IPS DF 6.9 (cell line): ENCODE data around the gene DGCR6L.
"Not testable (repeated sequence)": the region's sequence is repeated elsewhere in the genome, so short reads cannot be mapped to it uniquely, and the experiment has no call there.

Experiments
- DNase-seq: peaks from one replicate; pipeline ENCODE4 v3.0.0-alpha.2; 2013; ENCODE audit warnings: low read depth, low spot score
- H3K27ac ChIP-seq: one replicate; pipeline ENCODE4 v1.5.1; 2013; ENCODE audit warnings: low read length, control low read depth
- H3K27me3 ChIP-seq: 2 replicates; pipeline ENCODE4 v1.6.1; 2013; ENCODE audit warnings: mild to moderate bottlenecking, low read length; ENCODE audit not compliant: control insufficient read depth, insufficient read depth
- H3K36me3 ChIP-seq: 2 replicates; pipeline ENCODE4 v1.6.1; 2013; ENCODE audit warnings: low read length; ENCODE audit not compliant: control insufficient read depth, insufficient read depth
- H3K4me1 ChIP-seq: 2 replicates; pipeline ENCODE4 v1.6.1; 2013; ENCODE audit warnings: low read length; ENCODE audit not compliant: control insufficient read depth, insufficient read depth
- H3K4me3 ChIP-seq: 2 replicates; pipeline ENCODE4 v1.5.1; 2013; ENCODE audit warnings: mild to moderate bottlenecking, low read length
- H3K9me3 ChIP-seq: 2 replicates; pipeline ENCODE4 v1.6.1; 2013; ENCODE audit warnings: low read length, inconsistent platforms; ENCODE audit not compliant: control insufficient read depth, insufficient read depth
- WGBS: extraction: QIAGEN DNeasy Blood & Tissue Kit; methylation state at CpG from one replicate; pipeline ENCODE4 v1.1.7; 2013; ENCODE audit warnings: mixed read lengths, missing lambda C conversion rate; ENCODE audit not compliant: insufficient read length, insufficient coverage; 5-methylcytosine and 5-hydroxymethylcytosine counted together

The DGCR6L gene

DNA sequence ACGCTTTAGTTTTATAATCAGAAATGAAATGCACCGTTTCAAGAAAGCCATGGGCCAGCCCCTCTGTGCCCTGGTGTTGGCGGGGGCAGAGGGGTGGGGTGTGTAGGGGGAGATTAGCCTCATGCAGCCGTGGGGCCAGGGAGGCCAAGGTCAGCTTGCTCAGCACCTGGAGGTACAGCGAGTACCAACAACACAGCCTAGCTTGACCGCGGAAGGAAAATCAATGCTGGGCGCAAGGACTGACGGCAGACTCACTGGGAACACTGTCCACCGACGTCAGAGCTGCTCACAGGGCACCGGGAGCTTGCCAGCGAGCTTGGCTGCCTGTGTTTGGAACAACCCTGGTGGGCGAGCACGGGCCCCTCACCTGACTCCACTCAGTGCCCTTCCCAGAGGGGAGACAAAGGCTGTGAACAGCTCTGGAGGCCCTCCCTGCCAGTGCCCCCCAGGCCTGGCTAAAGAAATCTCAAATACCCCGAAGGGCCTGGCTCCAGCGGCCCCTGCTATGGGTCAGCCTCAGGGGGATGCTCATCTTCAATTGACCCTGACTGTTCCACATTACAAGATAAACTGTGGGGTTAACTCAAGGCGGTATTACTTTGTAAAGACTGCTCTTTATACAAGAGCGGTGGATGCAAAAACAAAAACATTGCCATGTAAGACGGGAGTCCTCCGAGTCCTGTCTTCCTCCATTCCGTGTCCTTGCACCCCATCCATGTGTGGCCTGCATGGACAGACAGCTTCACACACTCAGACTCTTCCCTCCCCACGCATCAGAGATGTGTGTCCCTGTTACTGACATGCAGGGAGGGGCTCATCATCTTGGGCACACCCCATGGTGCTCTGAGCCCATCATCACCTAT lies 30.4 kb downstream of the DGCR6L start:
- DNase-seq, H3K9me3 ChIP-seq, H3K36me3 ChIP-seq, H3K4me1 ChIP-seq, H3K27ac ChIP-seq, H3K4me3 ChIP-seq, H3K27me3 ChIP-seq: not testable (repeated sequence)
- no CpG with 5 or more reads among the region's 23 CpGs for WGBS

DNA sequence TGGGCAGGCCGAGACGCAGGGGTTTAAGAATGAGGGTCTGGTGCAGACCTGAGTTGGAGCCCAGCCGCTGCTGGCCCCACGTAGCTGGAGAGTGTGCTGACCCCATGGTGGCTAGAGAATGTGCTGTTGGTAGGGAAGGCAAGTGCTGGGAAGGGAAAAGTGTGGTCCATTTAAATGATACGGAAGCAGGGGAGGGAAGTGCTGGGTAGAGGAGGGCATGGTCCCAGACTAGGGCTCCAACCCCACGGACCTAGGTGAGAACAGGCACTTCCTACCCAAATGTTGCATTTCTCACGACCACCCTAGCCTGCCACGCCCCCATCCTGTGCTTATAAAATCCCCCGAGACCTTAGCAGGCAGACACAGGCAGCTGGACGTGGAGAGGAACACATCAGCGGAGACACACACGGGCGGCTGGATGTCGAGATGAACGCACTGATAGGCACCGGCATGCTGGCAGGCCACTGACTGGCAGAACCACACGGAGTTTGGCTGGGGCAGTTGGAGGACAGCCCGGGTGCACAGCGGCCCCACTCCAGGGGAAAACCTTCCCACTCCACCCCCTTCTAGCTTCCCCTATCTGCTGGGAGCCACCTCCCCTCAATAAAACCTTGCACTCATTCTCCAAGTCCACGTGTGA lies 33.0 kb downstream of the DGCR6L start:
- not testable (repeated sequence) for H3K27ac ChIP-seq, DNase-seq, H3K27me3 ChIP-seq, H3K9me3 ChIP-seq, H3K4me3 ChIP-seq, H3K36me3 ChIP-seq, H3K4me1 ChIP-seq
- no CpG with 5 or more reads among the region's 20 CpGs for WGBS

GRCh38 chr22:20286312-20286660 lies 33.6 kb downstream of the DGCR6L start:
- not testable (repeated sequence) for DNase-seq, H3K27me3 ChIP-seq, H3K36me3 ChIP-seq, H3K9me3 ChIP-seq, H3K4me3 ChIP-seq, H3K27ac ChIP-seq, H3K4me1 ChIP-seq
- no CpG with 5 or more reads among the region's 8 CpGs for WGBS

DNA sequence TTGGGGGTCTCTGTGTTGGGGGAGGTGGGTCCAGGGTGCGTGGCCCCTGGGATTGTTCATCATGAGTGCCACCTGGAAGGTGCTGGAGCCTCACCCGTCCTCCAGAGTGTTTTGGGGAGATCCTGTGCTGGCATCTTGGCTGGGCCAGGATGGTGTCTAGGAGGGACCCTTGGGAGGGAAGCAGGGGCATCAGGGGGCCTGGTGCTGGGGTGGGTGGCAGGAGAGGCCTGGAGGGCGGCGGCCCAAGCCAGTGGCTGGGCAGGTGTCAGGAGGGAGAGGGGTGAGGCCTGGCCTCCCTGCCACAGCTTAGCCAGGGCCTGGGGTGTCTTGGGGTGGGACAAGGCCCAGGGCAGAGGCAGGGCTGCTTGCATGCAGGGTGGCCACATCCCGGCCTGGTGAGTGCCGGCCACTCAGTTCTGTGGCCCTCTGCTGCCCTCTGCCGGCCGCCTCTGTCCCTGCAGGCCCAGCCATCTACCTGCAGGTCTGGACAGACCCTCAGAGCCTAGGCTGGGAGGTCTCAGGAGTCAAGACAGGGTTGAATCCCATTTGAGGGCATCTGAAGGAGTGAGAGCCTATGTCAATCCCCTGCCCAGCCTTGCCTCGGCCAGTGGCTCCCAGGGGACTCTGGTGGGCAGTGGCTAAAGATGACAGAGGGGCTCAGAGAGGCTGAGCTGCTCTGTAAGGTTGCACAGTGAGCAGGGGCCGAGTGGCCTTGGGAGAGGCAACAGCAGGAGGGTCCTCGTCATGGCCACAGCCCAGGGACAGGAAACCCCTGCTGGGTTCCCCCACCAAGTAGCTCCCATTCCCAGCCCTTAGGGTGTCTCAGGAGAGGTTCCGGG lies 34.2 kb downstream of the DGCR6L start:
- no CpG with 5 or more reads among the region's 12 CpGs for WGBS
- not testable (repeated sequence) for H3K4me3 ChIP-seq, DNase-seq, H3K27ac ChIP-seq, H3K9me3 ChIP-seq, H3K27me3 ChIP-seq, H3K4me1 ChIP-seq, H3K36me3 ChIP-seq

DNA sequence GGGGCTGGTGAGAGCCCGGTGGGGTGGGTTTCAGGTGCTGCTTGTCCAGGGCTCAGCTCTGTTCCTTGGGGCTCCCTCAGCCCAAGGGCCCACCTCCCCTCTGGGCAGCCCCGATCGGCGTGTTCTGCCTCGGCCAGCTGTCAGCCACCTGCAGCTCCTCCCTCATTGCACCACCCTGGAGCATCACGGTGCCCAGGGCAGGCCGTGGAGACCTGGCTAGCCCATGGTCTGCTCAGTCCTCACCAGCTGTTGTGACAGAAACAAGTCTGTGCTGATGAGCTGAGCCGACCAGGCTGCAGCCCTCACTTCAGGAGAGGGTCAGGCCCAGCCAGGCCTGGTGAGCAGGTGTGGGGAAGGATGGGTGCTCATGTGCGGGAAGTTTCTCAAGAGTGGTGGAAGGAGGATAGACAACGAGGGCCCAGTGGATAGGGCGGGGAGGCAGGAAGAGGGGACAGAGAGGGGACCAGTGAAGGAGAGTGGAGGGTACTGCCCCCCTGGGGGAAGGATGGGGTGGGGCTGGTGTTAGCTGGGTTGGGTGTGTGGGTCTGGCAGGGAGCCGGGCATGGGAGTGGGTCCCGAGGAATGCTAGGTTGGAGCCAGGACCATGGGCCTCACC lies 35.3 kb downstream of the DGCR6L start:
- Histone ChIP-seq H3K9me3 (no peaks in the 10 kb centered on the region), H3K27ac (no peak overlapping the region), H3K36me3 (no peaks in the 10 kb centered on the region), H3K27me3 (no peaks in the 10 kb centered on the region), H3K4me1 (no peaks in the 10 kb centered on the region), H3K4me3 (no peak overlapping the region)
- no CpG with 5 or more reads among the region's 13 CpGs for WGBS
- no peak for DNase-seq

- H3K9me3 ChIP-seq: no peaks in the 10 kb centered on the region
- WGBS: no CpG with 5 or more reads among the region's 5 CpGs
- H3K36me3 ChIP-seq: no peaks in the 10 kb centered on the region
- DNase-seq: no peak
- no peak overlapping the region for H3K27ac ChIP-seq
- H3K27me3 ChIP-seq: no peaks in the 10 kb centered on the region
- no peaks in the 10 kb centered on the region for H3K4me1 ChIP-seq
- H3K4me3 ChIP-seq: no peak overlapping the region
These were observed 36.2 kb downstream of the DGCR6L start for GRCh38 chr22:20283674-20284066.

GRCh38 chr22:20282901-20283673 lies 36.8 kb downstream of the DGCR6L start:
- Histone ChIP-seq H3K4me1 (no peaks in the 10 kb centered on the region), H3K9me3 (no peaks in the 10 kb centered on the region), H3K27ac (no peak overlapping the region), H3K27me3 (no peaks in the 10 kb centered on the region), H3K4me3 (no peak overlapping the region), H3K36me3 (no peaks in the 10 kb centered on the region)
- WGBS: no CpG with 5 or more reads among the region's 15 CpGs
- DNase-seq: no peak

GRCh38 chr22:20281891-20282290 lies 38.0 kb downstream of the DGCR6L start:
- no CpG with 5 or more reads among the region's 12 CpGs for WGBS
- no peaks in the 10 kb centered on the region for H3K9me3 ChIP-seq
- H3K36me3 ChIP-seq: no peaks in the 10 kb centered on the region
- no peak for DNase-seq
- no peak overlapping the region for H3K27ac ChIP-seq
- no peaks in the 10 kb centered on the region for H3K4me1 ChIP-seq
- H3K4me3 ChIP-seq: no peak overlapping the region
- no peaks in the 10 kb centered on the region for H3K27me3 ChIP-seq

GRCh38 chr22:20281473-20281872 lies 38.4 kb downstream of the DGCR6L start:
- H3K27ac ChIP-seq, H3K36me3 ChIP-seq, H3K4me3 ChIP-seq, H3K4me1 ChIP-seq, H3K27me3 ChIP-seq, DNase-seq, H3K9me3 ChIP-seq: not testable (repeated sequence)
- no CpG with 5 or more reads among the region's 9 CpGs for WGBS

DNA sequence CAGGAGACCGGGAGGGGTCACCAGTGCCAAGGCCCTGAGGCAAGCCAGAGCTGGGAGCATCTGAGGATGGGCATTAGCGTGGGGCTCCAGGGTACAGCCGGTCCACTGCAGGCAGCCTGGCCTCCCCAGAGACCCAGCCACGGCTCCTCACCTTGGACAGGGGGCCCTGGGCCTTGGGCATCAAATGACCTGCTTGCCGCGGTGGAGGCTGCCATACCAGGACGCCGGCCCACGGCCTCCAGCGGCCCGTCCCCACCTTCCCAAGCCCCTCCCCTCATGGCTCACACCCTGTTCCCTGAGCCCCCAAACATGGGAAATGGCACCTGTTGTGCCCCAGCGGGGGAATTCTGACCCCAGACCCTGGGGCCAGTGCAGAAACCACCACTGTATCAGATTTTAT lies 39.0 kb downstream of the DGCR6L start:
- Histone ChIP-seq H3K36me3 (no peaks in the 10 kb centered on the region), H3K27ac (no peak overlapping the region), H3K27me3 (no peaks in the 10 kb centered on the region), H3K4me3 (no peak overlapping the region), H3K9me3 (no peaks in the 10 kb centered on the region), H3K4me1 (no peaks in the 10 kb centered on the region)
- no peak for DNase-seq
- no CpG with 5 or more reads among the region's 12 CpGs for WGBS
